Body of pancreas (tissue), 4 donors: ENCODE data around the gene NRBP1. TPM values are rescaled to one million over a fixed set of nuclear protein-coding genes. Genes with fewer than 3 reads are reported as not detected.

Experiments used
- ATAC-seq: fragments of 150-250 bp; one replicate; pipeline ENCODE4 v1.9.1; 2016
- DNase-seq, 4 donors: peaks; one replicate each; pipeline ENCODE4 v3.0.0-alpha.2; 2019
- H3K27ac ChIP-seq, 4 donors: fragments of 200-600 bp; sonication (generic); 1 replicate in 3 of 4; 2 replicates in 1 of 4; pipeline versions ENCODE4 v1.5.1 to v1.6.1; 2016 to 2019; ENCODE audit warnings: mild to moderate bottlenecking in 1 of 4, mixed read lengths in 1 of 4, moderate library complexity in 1 of 4
- H3K27me3 ChIP-seq, 2 donors: fragments of 200-600 bp; sonication (generic); one replicate each; pipeline ENCODE4 v1.6.0; 2016; ENCODE audit warnings: mild to moderate bottlenecking in 1 of 2
- H3K36me3 ChIP-seq, 2 donors: fragments of 200-600 bp; sonication (generic); replicated peaks in 1 of 2; 2 replicates each; pipeline ENCODE4 v1.5.1; 2016; ENCODE audit warnings: low read depth in 2 of 2; ENCODE audit not compliant: insufficient read depth in 1 of 2
- H3K4me1 ChIP-seq: fragments of 200-600 bp; sonication (generic); one replicate; pipeline ENCODE4 v1.6.0; 2016
- H3K4me3 ChIP-seq, 2 donors: fragments of 200-600 bp; sonication (generic); 1 replicate in 1 of 2; 2 replicates in 1 of 2; pipeline ENCODE4 v1.5.1; 2016 to 2019
- H3K9me3 ChIP-seq, 3 donors: fragments of 200-600 bp; sonication (generic); 1 replicate in 2 of 3; 2 replicates in 1 of 3; pipeline ENCODE4 v1.5.1; 2016
- CTCF ChIP-seq, 7 experiments: fragments of 450-650 bp in 4 of 7; fragments of 200-600 bp in 3 of 7; sonication (generic) in 3 of 7; IDR thresholded peaks; one replicate each; pipeline ENCODE4 v1.5.1; 2016 to 2019; ENCODE audit warnings: antibody characterized with exemption in 7 of 7
- POLR2A ChIP-seq, 3 donors: fragments of 450-650 bp; IDR thresholded peaks; one replicate each; pipeline ENCODE4 v1.6.1; 2016; ENCODE audit warnings: antibody characterized with exemption in 3 of 3, mild to moderate bottlenecking in 2 of 3
- WGBS, 2 donors: methylation state at CpG; one replicate each; pipeline ENCODE4 v1.1.5; 2017; 5-methylcytosine and 5-hydroxymethylcytosine counted together
- intact Hi-C: fragments of 100-400 bp; cut with DNase I; formaldehyde crosslinking; loops from one replicate; pipeline ENCODE4 v1.15.1; 2023
- total RNA-seq, 2 donors: library from RNA; depleted of rRNA; stranded (reverse); fragments of >200 nt; gene quantifications; one replicate each; pipeline ENCODE4 v1.1.0, GENCODE V29; 2016

Gene NRBP1
- 10 to 100 TPM; 34.2 to 36.6 TPM for total RNA-seq

- peak within 1 kb of the TSS; percentile 76 to 90 for H3K4me3 ChIP-seq
- H3K36me3 ChIP-seq: peaks cover under 1% of the 10 kb centered on the region in 2 donors
- peaks cover 40% of the 10 kb centered on the region for H3K4me1 ChIP-seq
- H3K27me3 ChIP-seq: no peaks in the 10 kb centered on the region
- H3K27ac ChIP-seq: peak within 1 kb of the TSS; percentile 96 to 99 (median 97)
- no peaks in the 10 kb centered on the region for H3K9me3 ChIP-seq
- peak; percentile 93 for ATAC-seq
- intact Hi-C loops: no loop called here
- WGBS, 2 donors: 0% methylated on average over 16 to 57 of the region's 75 CpGs
- TF ChIP-seq CTCF (IDR thresholded peaks at IDR 0.05) (no peak), POLR2A (IDR thresholded peaks at IDR 0.05) (peak; percentile 95 to 98 (median 97))
- DNase-seq: peak; percentile 93 to 95 (median 94)
Observed at GRCh38 chr2:27428213-27428977, at the start of gene NRBP1. TSS of gene NRBP1 (plus strand) at chr2:27428631. CDS start at chr2:27433274, 4,643 bp downstream.

- DNase-seq: no peak
- H3K36me3 ChIP-seq: peaks cover 17 to 26% of the 10 kb centered on the region in 2 donors
Observed at GRCh38 chr2:27378809-27379290, 49.6 kb upstream of the NRBP1 start.

GRCh38 chr2:27379383-27379835, 49.0 kb upstream of the NRBP1 start:
- ATAC-seq: no peak
- Histone ChIP-seq H3K36me3 (peaks cover 17 to 28% of the 10 kb centered on the region in 2 donors), H3K4me1 (peaks cover 29% of the 10 kb centered on the region), H3K27ac (peak overlapping the region; percentile 73 to 93 (median 90)), H3K27me3 (no peaks in the 10 kb centered on the region), H3K9me3 (no peaks in the 10 kb centered on the region), H3K4me3 (no peak overlapping the region)
- TF ChIP-seq CTCF (IDR thresholded peaks at IDR 0.05) (no peak), POLR2A (IDR thresholded peaks at IDR 0.05) (no peak)
- intact Hi-C loops: no loop called here
- no peak for DNase-seq
- WGBS, 2 donors: 54 to 55% methylated on average over 2 of the region's 2 CpGs

More at GRCh38 chr2:27378809-27379290, 49.6 kb upstream of the NRBP1 start:
- no peak for TF ChIP-seq CTCF (IDR thresholded peaks at IDR 0.05)
- TF ChIP-seq POLR2A (IDR thresholded peaks at IDR 0.05): peak in 1 of 3 donors; percentile 3
- H3K27me3 ChIP-seq: no peaks in the 10 kb centered on the region
- peaks cover 29% of the 10 kb centered on the region for H3K4me1 ChIP-seq
- peak overlapping the region in 2 of 4 donors; percentile 93 for H3K27ac ChIP-seq
- H3K9me3 ChIP-seq: no peaks in the 10 kb centered on the region
- no peak overlapping the region for H3K4me3 ChIP-seq
- no peak for ATAC-seq
- intact Hi-C loops: no loop called here
- WGBS, 2 donors: 83 to 88% methylated on average over 5 to 6 of the region's 9 CpGs

- H3K4me3 ChIP-seq: peak overlapping the region; percentile 16 to 66
- no peaks in the 10 kb centered on the region for H3K9me3 ChIP-seq
- intact Hi-C loops: no loop called here
- ATAC-seq: peak; percentile 42
- DNase-seq: peak in 3 of 4 donors; percentile 55 to 65 (median 63)
- H3K27me3 ChIP-seq: no peaks in the 10 kb centered on the region
- H3K4me1 ChIP-seq: peaks cover 29% of the 10 kb centered on the region
- H3K27ac ChIP-seq: peak overlapping the region; percentile 73 to 93 (median 90)
- H3K36me3 ChIP-seq: peaks cover 13 to 26% of the 10 kb centered on the region in 2 donors
- TF ChIP-seq POLR2A (IDR thresholded peaks at IDR 0.05) (peak in 2 of 3 donors; percentile 35 to 47), CTCF (IDR thresholded peaks at IDR 0.05) (no peak)
- 2 to 3% methylated on average over 17 to 35 of the region's 35 CpGs for WGBS, 2 donors
Observed at GRCh38 chr2:27379836-27380625, 48.4 kb upstream of the NRBP1 start.
